Gastroesophageal sphincter (tissue), 4 donors: Measurements from ENCODE around the gene CENPQ. TPM values are rescaled to one million over a fixed set of nuclear protein-coding genes. Genes with fewer than 3 reads are reported as not detected.

Source experiments
- ATAC-seq: fragments of 150-250 bp; one replicate; pipeline ENCODE4 v1.9.1; 2016; ENCODE audit warnings: mild to moderate bottlenecking, moderate library complexity
- H3K27ac ChIP-seq, 4 donors: fragments of 200-600 bp; sonication (generic) in 3 of 4; 1 replicate in 3 of 4; 2 replicates in 1 of 4; pipeline ENCODE4 v1.5.1; 2016 to 2019
- H3K27me3 ChIP-seq: fragments of 200-600 bp; sonication (generic); one replicate; pipeline ENCODE4 v1.5.1; 2019
- H3K36me3 ChIP-seq, 2 donors: fragments of 200-600 bp; sonication (generic); one replicate each; pipeline ENCODE4 v1.5.1; 2019; ENCODE audit warnings: control low read depth in 1 of 2
- H3K4me1 ChIP-seq, 3 donors: fragments of 200-600 bp; sonication (generic); 1 replicate in 2 of 3; 2 replicates in 1 of 3; pipeline ENCODE4 v1.5.1; 2016 to 2019; ENCODE audit warnings: control low read depth in 2 of 3
- H3K4me3 ChIP-seq, 2 donors: fragments of 200-600 bp; sonication (generic); one replicate each; pipeline ENCODE4 v1.5.1; 2019; ENCODE audit warnings: mild to moderate bottlenecking in 1 of 2, moderate library complexity in 1 of 2
- H3K9me3 ChIP-seq, 3 donors: fragments of 200-600 bp; sonication (generic); one replicate each; pipeline ENCODE4 v1.5.1; 2017 to 2019; ENCODE audit warnings: control low read depth in 2 of 3
- EP300 ChIP-seq: sonication (generic); formaldehyde crosslinking; IDR thresholded peaks from one replicate; pipeline ENCODE4 v1.6.1; 2017; ENCODE audit warnings: antibody characterized with exemption, mild to moderate bottlenecking
- POLR2A ChIP-seq, 2 donors: fragments of 450-650 bp; IDR thresholded peaks; one replicate each; pipeline ENCODE4 v1.6.1; 2017; ENCODE audit warnings: antibody characterized with exemption in 2 of 2, mild to moderate bottlenecking in 2 of 2, moderate library complexity in 1 of 2
- POLR2AphosphoS5 ChIP-seq: sonication (generic); formaldehyde crosslinking; IDR thresholded peaks from one replicate; pipeline ENCODE4 v1.6.1; 2017; ENCODE audit warnings: antibody characterized with exemption
- WGBS, 2 donors: methylation state at CpG; one replicate each; pipeline ENCODE4 v1.1.5; 2018; ENCODE audit warnings: low coverage in 1 of 2; 5-methylcytosine and 5-hydroxymethylcytosine counted together
- total RNA-seq, 4 donors: library from RNA; depleted of rRNA; stranded (reverse); fragments of >200 nt; gene quantifications; one replicate each; pipeline ENCODE4 v1.1.0, GENCODE V29; 2016
- TF ChIP-seq, protein P1 (sequence below), 4 experiments: fragments of 200-600 bp in 2 of 4; fragments of 450-650 bp in 2 of 4; sonication (generic) in 1 of 4; IDR thresholded peaks; one replicate each; pipeline ENCODE4 v1.5.1; 2017 to 2019; ENCODE audit warnings: antibody characterized with exemption in 4 of 4, mild to moderate bottlenecking in 2 of 4, moderate library complexity in 2 of 4

CENPQ gene
- total RNA-seq, 4 donors from 2014 or later = 5.0 to 9.3 (median 5.6) TPM

DNA sequence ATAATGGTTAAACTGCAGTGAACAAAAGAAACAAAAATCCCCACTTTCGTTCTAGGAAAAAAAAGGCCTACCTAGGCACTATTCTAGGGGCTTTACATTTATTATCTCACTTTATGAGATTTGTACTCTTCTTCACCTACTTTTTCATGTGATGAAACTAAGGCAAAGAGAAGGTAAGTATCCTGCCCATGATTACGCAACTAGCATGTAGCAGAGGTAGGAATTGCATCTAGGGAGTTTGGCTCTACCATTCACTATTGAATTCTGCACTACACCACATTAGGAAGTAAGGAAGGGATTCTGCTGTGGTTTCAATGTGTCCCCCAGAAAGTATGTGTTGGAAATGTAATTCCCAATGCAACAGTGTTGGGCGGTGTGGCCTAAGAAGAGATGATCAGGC is 75.9 kb downstream of the CENPQ start:
- 92 to 100% methylated on average over 1 to 3 of the region's 3 CpGs for WGBS, 2 donors
- Histone ChIP-seq H3K36me3 (no peaks in the 10 kb centered on the region), H3K27ac (no peak overlapping the region), H3K27me3 (no peaks in the 10 kb centered on the region), H3K4me1 (no peaks in the 10 kb centered on the region), H3K4me3 (no peak overlapping the region), H3K9me3 (no peaks in the 10 kb centered on the region)
- ATAC-seq = no peak
- no peak for TF ChIP-seq POLR2A (IDR thresholded peaks at IDR 0.05)

DNA sequence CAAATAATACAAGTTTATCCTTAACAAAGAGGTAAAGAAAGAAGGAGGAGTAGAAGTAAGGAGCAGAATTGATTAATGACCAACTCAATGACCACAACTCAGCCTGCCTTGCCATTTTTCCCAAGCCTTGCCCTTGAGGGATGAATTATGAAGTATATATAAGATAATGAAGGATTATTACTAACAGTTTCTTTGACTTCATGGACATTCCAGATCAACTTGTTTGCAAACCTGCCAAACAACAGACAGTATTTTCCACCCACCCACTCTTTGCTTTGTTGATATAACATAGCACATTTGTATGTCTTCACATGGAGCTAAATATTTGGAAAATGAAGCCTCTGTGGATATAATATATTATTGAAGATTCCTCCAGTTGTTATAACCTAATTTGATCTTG is 77.4 kb downstream of the CENPQ start:
- no peaks in the 10 kb centered on the region for H3K27me3 ChIP-seq
- H3K36me3 ChIP-seq = no peaks in the 10 kb centered on the region
- H3K4me3 ChIP-seq = no peak overlapping the region
- no peak overlapping the region for H3K27ac ChIP-seq
- H3K9me3 ChIP-seq = no peaks in the 10 kb centered on the region
- no peak for ATAC-seq
- TF ChIP-seq POLR2A (IDR thresholded peaks at IDR 0.05) (no peak), POLR2AphosphoS5 (no peak), EP300 (no peak)
- TF ChIP-seq, protein P1, sequence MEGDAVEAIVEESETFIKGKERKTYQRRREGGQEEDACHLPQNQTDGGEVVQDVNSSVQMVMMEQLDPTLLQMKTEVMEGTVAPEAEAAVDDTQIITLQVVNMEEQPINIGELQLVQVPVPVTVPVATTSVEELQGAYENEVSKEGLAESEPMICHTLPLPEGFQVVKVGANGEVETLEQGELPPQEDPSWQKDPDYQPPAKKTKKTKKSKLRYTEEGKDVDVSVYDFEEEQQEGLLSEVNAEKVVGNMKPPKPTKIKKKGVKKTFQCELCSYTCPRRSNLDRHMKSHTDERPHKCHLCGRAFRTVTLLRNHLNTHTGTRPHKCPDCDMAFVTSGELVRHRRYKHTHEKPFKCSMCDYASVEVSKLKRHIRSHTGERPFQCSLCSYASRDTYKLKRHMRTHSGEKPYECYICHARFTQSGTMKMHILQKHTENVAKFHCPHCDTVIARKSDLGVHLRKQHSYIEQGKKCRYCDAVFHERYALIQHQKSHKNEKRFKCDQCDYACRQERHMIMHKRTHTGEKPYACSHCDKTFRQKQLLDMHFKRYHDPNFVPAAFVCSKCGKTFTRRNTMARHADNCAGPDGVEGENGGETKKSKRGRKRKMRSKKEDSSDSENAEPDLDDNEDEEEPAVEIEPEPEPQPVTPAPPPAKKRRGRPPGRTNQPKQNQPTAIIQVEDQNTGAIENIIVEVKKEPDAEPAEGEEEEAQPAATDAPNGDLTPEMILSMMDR (IDR thresholded peaks at IDR 0.05) = no peak
- H3K4me1 ChIP-seq = no peaks in the 10 kb centered on the region

DNA sequence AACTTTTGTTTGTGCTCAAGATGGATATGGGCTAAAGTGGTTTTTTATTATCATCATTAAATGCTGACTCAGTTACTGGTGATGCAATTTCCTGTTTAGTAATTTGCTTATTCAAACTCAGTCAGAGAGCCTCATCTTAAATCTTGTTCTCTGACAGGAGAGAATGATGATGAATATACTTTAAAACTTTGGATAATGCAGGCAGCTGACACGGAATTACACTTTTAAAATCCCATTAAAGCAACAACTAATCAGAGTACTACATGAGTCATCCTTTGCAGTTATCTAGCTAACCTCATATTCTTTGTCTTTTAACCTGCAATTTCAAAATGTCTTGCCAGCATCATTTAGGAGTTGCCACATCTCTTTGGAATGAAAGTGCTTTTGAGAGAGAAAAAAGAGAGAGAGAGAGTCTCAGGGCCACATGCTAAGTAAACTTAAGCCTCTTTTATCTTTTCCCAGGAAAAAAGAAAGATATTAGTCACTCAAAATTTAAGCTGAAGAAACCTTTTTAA is 78.1 kb downstream of the CENPQ start:
- no peaks in the 10 kb centered on the region for H3K4me1 ChIP-seq
- no peaks in the 10 kb centered on the region for H3K9me3 ChIP-seq
- 18 to 21% methylated on average over 1 of the region's 1 CpG for whole genome bisulfite sequencing, 2 donors
- no peak for ATAC-seq
- no peak for TF ChIP-seq POLR2A (IDR thresholded peaks at IDR 0.05)
- no peak for TF ChIP-seq POLR2AphosphoS5
- TF ChIP-seq EP300 = no peak
- TF ChIP-seq, protein P1 (IDR thresholded peaks at IDR 0.05) = no peak
- H3K4me3 ChIP-seq = no peak overlapping the region
- H3K36me3 ChIP-seq = no peaks in the 10 kb centered on the region
- H3K27me3 ChIP-seq = no peaks in the 10 kb centered on the region
- no peak overlapping the region for H3K27ac ChIP-seq

DNA sequence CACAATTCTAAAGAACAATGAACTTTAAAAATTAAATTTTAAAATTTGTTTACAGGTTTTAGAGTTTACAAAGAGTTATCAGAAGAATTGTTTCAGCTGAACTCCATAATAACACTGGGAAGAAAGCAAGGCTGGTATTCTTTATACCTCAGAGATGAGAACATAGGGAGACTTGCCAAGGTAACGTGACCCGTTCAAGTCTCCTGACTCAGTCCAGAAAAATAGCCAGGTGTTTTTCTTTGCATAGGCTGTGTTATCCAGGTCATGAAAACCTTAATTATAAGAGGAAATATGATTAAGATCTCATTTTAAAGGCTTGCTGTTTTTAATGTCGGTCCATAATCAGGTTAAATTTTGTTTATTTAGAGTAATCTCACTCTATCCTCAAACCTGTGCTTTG is 78.8 kb downstream of the CENPQ start:
- Histone ChIP-seq H3K36me3 (no peaks in the 10 kb centered on the region), H3K27me3 (no peaks in the 10 kb centered on the region), H3K4me1 (no peaks in the 10 kb centered on the region), H3K27ac (no peak overlapping the region), H3K9me3 (no peaks in the 10 kb centered on the region), H3K4me3 (no peak overlapping the region)
- TF ChIP-seq, protein P1 (IDR thresholded peaks at IDR 0.05) = no peak
- TF ChIP-seq EP300 (no peak), POLR2A (IDR thresholded peaks at IDR 0.05) (no peak), POLR2AphosphoS5 (no peak)
- ATAC-seq = no peak
- WGBS, 2 donors = 56 to 63% methylated on average over 2 to 3 of the region's 3 CpGs

Other genes starting within 250 kb of the CENPQ start
- gene MMUT, start 117 bp upstream of the CENPQ start, total RNA-seq = 10 to 100 TPM; 19.3 to 27.6 (median 23.6) TPM
- not detected for gene GLYATL3, start 36.6 kb downstream of the CENPQ start, total RNA-seq
- gene C6orf141, start 87.3 kb downstream of the CENPQ start, total RNA-seq = 1 to 10 TPM; 1.6 to 2.6 (median 2.1) TPM
- under 1 TPM in 3 of 4 donors, not detected in 1; 0.25 to 0.94 (median 0.27) TPM for gene RHAG, start 173.5 kb downstream of the CENPQ start, total RNA-seq